Measurements from ENCODE around the gene ADAMTS20.

DNA sequence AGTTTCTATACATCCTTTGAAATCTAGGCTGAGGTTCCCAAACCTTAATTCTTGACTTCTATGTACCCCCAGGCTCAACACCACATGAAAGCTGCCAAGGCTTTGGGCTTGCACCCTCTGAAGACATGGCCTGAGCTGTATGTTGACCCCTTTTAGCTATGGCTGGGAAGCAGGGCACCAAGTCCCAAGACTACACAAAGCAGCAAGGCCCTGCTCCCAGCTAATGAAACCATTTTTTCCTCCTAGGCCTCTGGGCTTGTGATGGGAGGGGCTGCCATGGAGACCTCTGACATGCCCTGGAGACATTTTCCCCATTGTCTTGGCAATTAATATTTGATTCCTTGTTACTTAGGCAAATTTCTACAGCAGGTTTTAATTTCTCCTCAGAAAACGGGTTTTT, 207.0 kb downstream of the ADAMTS20 start:
- TF ChIP-seq POLR2AphosphoS5 (IDR thresholded peaks at IDR 0.05; ENCODE audit: borderline replicate concordance, low read depth, low read length), result no peak
- no peak for TF ChIP-seq EZH2 (IDR thresholded peaks at IDR 0.05)
- no peak for TF ChIP-seq FOXP2 (optimal IDR thresholded peaks at IDR 0.05; ENCODE audit: control extremely low read depth, extremely low read length, insufficient read depth)

Data from SK-N-MC (cell line).